MM.1S (cell line): ENCODE measurements around the gene COA8.

Experiments used
- EZH2phosphoT487 ChIP-seq: fragments of 300-600 bp; sonication (generic); IDR thresholded peaks from 2 replicates; pipeline ENCODE4 v1.6.1; 2018; ENCODE audit warnings: antibody characterized with exemption, low read length
- TF ChIP-seq, protein P1 (sequence below): fragments of 300-600 bp; sonication (generic); IDR thresholded peaks from 2 replicates; pipeline ENCODE4 v1.5.1; 2016; ENCODE audit warnings: antibody characterized with exemption, low read length, mixed read lengths

DNA sequence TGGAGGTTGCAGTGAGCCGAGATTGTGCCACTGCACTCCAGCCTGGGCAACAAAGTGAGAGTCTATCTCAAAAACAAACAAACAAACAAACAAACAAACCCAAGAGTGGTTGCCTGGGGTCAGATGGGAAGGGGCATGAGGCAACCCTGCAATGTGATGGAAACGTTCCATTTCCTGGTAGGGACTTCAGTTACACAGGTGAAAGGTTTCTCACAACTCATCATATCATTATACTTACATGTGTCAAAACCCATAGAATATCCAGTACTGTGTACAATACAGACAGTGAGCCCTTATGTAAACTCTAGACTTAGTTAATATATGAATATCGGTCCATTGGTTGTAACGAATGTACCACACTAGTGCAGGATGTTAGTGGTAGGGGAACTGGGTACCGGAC, 59.1 kb downstream of the COA8 start:
- TF ChIP-seq, protein P1, sequence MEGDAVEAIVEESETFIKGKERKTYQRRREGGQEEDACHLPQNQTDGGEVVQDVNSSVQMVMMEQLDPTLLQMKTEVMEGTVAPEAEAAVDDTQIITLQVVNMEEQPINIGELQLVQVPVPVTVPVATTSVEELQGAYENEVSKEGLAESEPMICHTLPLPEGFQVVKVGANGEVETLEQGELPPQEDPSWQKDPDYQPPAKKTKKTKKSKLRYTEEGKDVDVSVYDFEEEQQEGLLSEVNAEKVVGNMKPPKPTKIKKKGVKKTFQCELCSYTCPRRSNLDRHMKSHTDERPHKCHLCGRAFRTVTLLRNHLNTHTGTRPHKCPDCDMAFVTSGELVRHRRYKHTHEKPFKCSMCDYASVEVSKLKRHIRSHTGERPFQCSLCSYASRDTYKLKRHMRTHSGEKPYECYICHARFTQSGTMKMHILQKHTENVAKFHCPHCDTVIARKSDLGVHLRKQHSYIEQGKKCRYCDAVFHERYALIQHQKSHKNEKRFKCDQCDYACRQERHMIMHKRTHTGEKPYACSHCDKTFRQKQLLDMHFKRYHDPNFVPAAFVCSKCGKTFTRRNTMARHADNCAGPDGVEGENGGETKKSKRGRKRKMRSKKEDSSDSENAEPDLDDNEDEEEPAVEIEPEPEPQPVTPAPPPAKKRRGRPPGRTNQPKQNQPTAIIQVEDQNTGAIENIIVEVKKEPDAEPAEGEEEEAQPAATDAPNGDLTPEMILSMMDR: no peak
- TF ChIP-seq EZH2phosphoT487: no peak
